ENCODE results near the gene YIPF2. TPM values are rescaled to one million over a fixed set of nuclear protein-coding genes. Genes with fewer than 3 reads are reported as not detected.

YIPF2 gene
- total RNA-seq, 1 experiment from 2014 or later = 29.0 TPM

DNA sequence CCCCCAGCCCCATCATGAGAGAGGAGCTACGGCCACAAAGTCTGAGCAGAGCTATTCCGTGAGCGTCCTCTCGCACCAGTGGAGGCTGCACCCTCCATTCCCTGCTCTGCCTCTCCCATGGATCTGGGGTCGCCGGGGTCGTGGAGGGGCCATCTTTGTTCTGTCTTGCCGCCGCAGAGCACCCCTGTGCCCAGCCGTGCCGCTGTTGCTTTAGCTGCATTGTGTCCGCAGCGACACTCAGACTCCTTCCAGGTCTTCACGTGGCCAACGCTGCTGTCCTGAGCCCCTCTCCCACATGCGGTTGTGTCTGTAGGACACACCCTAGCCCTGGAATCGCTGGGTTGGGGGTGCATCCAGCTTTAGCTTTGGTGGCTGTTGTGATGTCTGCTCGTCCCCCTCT lies 15.8 kb downstream of the YIPF2 start:
- DNase-seq (ENCODE audit: low read depth, low spot score) (no peak), ATAC-seq (no peak)
- ChIA-PET POLR2A (interaction anchor here (0.6 kb wide), 1 partner anchor 77 kb away, joined by 3 read pairs; the partner anchor contains the start of gene TMED1), CTCF (no interaction called here)
- Histone ChIP-seq H3K9me3 (ENCODE audit: control insufficient read depth, insufficient read depth, low read depth, low read length) (no peaks in the 10 kb centered on the region), H3K4me1 (ENCODE audit: control insufficient read depth, insufficient read depth, low read length) (no peaks in the 10 kb centered on the region; the same call in 1 of the 2 replicates), H3K27me3 (ENCODE audit: control insufficient read depth, insufficient read depth, low read length) (no peaks in the 10 kb centered on the region), H3K4me3 (ENCODE audit: low read depth in 2 of 2, low read length in 2 of 2) (no peak overlapping the region), H3K36me3 (ENCODE audit: control insufficient read depth, insufficient read depth, low read length) (no peaks in the 10 kb centered on the region; the same call in 1 of the 2 replicates), H3K27ac (ENCODE audit: low read length) (no peak overlapping the region)
- TF ChIP-seq POLR2AphosphoS5 (IDR thresholded peaks at IDR 0.05; ENCODE audit: low read depth, low read length) (no peak), SIN3A (IDR thresholded peaks at IDR 0.05; ENCODE audit: borderline replicate concordance, insufficient read depth, low read depth, low read length) (no peak), TCF7L2 (IDR thresholded peaks at IDR 0.05; ENCODE audit: low read depth, low read length) (no peak), CTCF (IDR thresholded peaks at IDR 0.05) (no peak)
- TF ChIP-seq, protein P1, sequence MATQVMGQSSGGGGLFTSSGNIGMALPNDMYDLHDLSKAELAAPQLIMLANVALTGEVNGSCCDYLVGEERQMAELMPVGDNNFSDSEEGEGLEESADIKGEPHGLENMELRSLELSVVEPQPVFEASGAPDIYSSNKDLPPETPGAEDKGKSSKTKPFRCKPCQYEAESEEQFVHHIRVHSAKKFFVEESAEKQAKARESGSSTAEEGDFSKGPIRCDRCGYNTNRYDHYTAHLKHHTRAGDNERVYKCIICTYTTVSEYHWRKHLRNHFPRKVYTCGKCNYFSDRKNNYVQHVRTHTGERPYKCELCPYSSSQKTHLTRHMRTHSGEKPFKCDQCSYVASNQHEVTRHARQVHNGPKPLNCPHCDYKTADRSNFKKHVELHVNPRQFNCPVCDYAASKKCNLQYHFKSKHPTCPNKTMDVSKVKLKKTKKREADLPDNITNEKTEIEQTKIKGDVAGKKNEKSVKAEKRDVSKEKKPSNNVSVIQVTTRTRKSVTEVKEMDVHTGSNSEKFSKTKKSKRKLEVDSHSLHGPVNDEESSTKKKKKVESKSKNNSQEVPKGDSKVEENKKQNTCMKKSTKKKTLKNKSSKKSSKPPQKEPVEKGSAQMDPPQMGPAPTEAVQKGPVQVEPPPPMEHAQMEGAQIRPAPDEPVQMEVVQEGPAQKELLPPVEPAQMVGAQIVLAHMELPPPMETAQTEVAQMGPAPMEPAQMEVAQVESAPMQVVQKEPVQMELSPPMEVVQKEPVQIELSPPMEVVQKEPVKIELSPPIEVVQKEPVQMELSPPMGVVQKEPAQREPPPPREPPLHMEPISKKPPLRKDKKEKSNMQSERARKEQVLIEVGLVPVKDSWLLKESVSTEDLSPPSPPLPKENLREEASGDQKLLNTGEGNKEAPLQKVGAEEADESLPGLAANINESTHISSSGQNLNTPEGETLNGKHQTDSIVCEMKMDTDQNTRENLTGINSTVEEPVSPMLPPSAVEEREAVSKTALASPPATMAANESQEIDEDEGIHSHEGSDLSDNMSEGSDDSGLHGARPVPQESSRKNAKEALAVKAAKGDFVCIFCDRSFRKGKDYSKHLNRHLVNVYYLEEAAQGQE (IDR thresholded peaks at IDR 0.05; ENCODE audit: insufficient read depth in 1 of 2, low read depth in 2 of 2, low read length in 1 of 2) = no peak
- intact Hi-C loops (cut with micrococcal nuclease; ENCODE audit: unreplicated experiment) = no loop called here
- in situ Hi-C loops (cut with HindIII; ENCODE audit: low pct_unique_long_range_greater_than_20kb, low sequenced_read_pairs) = no loop called here
- BruUV-seq (replicated peaks) = no TSS peak

DNA sequence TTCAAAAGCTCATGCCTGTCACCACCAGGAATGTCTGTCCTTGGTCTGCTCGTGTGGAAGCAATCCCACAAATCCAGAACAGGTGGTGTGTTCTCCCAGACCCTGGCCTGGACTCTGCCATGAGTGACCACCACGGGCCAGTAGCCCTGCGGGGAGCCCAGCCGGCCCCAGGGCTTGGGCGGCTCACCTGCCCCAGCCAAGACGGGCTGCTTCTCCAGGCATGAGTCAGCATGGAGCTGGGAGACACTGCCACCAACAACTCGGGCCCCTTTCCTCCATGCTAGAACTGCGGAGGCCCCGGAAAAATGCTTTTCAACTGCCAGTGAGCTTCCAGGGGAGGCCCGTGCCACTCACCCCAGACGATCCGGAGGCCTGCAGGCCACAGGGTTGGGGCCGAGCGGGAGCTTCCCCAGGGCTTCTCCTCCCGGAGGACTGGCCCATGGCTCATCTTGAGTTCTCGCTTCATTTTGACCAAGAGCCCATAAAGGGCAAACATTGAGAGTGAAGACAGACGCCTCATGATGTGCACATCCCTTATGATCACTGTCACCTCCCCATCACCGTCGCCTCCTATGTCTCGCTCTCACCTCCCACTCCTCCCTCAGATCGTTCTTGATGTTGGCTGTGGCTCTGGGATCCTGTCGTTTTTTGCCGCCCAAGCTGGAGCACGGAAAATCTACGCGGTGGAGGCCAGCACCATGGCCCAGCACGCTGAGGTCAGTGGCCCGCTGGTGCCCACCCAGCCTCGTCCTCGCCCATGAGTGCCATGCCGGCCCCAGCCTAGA lies 16.7 kb downstream of the YIPF2 start:
- no peak overlapping the region for H3K4me3 ChIP-seq (ENCODE audit: low read depth in 2 of 2, low read length in 2 of 2)
- H3K27ac ChIP-seq (ENCODE audit: low read length) = no peak overlapping the region
- no peak for ATAC-seq
- in situ Hi-C loops (cut with HindIII; ENCODE audit: low pct_unique_long_range_greater_than_20kb, low sequenced_read_pairs) (no loop called here), intact Hi-C loops (cut with micrococcal nuclease; ENCODE audit: unreplicated experiment) (no loop called here)
- H3K27me3 ChIP-seq (ENCODE audit: control insufficient read depth, insufficient read depth, low read length) = no peaks in the 10 kb centered on the region
- H3K4me1 ChIP-seq (ENCODE audit: control insufficient read depth, insufficient read depth, low read length) = no peaks in the 10 kb centered on the region; the same call in 1 of the 2 replicates
- no peak for TF ChIP-seq SIN3A (IDR thresholded peaks at IDR 0.05; ENCODE audit: borderline replicate concordance, insufficient read depth, low read depth, low read length)
- TF ChIP-seq POLR2AphosphoS5 (IDR thresholded peaks at IDR 0.05; ENCODE audit: low read depth, low read length) = no peak
- TF ChIP-seq, protein P1 (IDR thresholded peaks at IDR 0.05; ENCODE audit: insufficient read depth in 1 of 2, low read depth in 2 of 2, low read length in 1 of 2) = no peak
- TF ChIP-seq TCF7L2 (IDR thresholded peaks at IDR 0.05; ENCODE audit: low read depth, low read length) = no peak
- TF ChIP-seq CTCF (IDR thresholded peaks at IDR 0.05) = no peak
- no peaks in the 10 kb centered on the region; the same call in 1 of the 2 replicates for H3K36me3 ChIP-seq (ENCODE audit: control insufficient read depth, insufficient read depth, low read length)
- no peak for DNase-seq (ENCODE audit: low read depth, low spot score)
- BruUV-seq (replicated peaks) = no TSS peak
- ChIA-PET CTCF (no interaction called here), POLR2A (no interaction called here)
- H3K9me3 ChIP-seq (ENCODE audit: control insufficient read depth, insufficient read depth, low read depth, low read length) = no peaks in the 10 kb centered on the region

All from Panc1 (cell line).